Suprapubic skin (tissue), 4 donors: ENCODE measurements around the gene MYO15A.

Experiments used
- EP300 ChIP-seq: sonication (generic); formaldehyde crosslinking; IDR thresholded peaks from one replicate; pipeline ENCODE4 v1.6.1; 2017; ENCODE audit warnings: antibody characterized with exemption
- POLR2A ChIP-seq, 2 donors: fragments of 450-650 bp; IDR thresholded peaks; one replicate each; pipeline ENCODE4 v1.6.1; 2017; ENCODE audit warnings: antibody characterized with exemption in 2 of 2, mild to moderate bottlenecking in 2 of 2, moderate library complexity in 2 of 2
- POLR2AphosphoS5 ChIP-seq, 3 donors: sonication (generic); formaldehyde crosslinking; IDR thresholded peaks; one replicate each; pipeline ENCODE4 v1.6.1; 2017; ENCODE audit warnings: antibody characterized with exemption in 3 of 3
- TF ChIP-seq, protein P1 (sequence below), 2 donors: fragments of 200-600 bp in 1 of 2; fragments of 450-650 bp in 1 of 2; sonication (generic) in 1 of 2; IDR thresholded peaks; one replicate each; pipeline ENCODE4 v1.5.1; 2016 to 2019; ENCODE audit warnings: antibody characterized with exemption in 2 of 2, mild to moderate bottlenecking in 1 of 2, moderate library complexity in 1 of 2

DNA sequence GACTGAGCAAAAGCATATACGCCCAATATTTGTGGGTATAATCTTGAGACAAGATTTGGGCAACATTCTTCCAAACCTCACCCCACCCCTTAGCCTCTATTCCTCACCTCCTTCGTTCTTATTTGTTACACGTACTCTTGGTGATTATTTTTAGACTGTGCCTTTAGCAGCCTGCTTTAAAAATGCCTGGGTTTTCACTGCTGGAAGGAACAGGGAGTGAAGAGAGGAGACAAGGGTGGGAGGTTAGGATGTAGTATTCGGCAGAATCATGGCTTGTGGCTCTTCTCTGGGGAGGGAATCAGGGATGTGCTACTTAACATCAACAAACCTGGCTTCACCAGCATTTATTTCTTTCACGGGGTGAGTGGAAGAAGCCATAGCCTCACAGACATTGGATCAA, 86.7 kb downstream of the MYO15A start:
- TF ChIP-seq, protein P1, sequence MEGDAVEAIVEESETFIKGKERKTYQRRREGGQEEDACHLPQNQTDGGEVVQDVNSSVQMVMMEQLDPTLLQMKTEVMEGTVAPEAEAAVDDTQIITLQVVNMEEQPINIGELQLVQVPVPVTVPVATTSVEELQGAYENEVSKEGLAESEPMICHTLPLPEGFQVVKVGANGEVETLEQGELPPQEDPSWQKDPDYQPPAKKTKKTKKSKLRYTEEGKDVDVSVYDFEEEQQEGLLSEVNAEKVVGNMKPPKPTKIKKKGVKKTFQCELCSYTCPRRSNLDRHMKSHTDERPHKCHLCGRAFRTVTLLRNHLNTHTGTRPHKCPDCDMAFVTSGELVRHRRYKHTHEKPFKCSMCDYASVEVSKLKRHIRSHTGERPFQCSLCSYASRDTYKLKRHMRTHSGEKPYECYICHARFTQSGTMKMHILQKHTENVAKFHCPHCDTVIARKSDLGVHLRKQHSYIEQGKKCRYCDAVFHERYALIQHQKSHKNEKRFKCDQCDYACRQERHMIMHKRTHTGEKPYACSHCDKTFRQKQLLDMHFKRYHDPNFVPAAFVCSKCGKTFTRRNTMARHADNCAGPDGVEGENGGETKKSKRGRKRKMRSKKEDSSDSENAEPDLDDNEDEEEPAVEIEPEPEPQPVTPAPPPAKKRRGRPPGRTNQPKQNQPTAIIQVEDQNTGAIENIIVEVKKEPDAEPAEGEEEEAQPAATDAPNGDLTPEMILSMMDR (IDR thresholded peaks at IDR 0.05) = no peak
- TF ChIP-seq POLR2A (IDR thresholded peaks at IDR 0.05) (no peak), POLR2AphosphoS5 (IDR thresholded peaks at IDR 0.05) (no peak), EP300 (no peak)
